Neural cell (in vitro differentiated cells): ENCODE results near the gene HARS1. TPM values are rescaled to one million over a fixed set of nuclear protein-coding genes. Genes with fewer than 3 reads are reported as not detected.

ENCODE experiments used
- H2AFZ ChIP-seq: fragments of 200-600, 300-800 bp; sonication (generic), shearing (Covaris generic); 2 replicates; pipeline ENCODE4 v1.6.0; 2014; ENCODE audit warnings: low read depth, mild to moderate bottlenecking, antibody characterized with exemption, low read length, moderate library complexity
- H3F3A ChIP-seq: fragments of 200-600 bp; shearing (Covaris generic); 2 replicates; pipeline ENCODE4 v1.6.1; 2016; ENCODE audit warnings: mild to moderate bottlenecking, moderate library complexity, mixed read lengths, antibody characterized with exemption, low read length; ENCODE audit not compliant: insufficient read depth, poor library complexity, severe bottlenecking
- H3K27ac ChIP-seq: fragments of 200-600, 300-800 bp; sonication (generic), shearing (Covaris generic); 2 replicates; pipeline ENCODE4 v1.5.1; 2014; ENCODE audit warnings: mild to moderate bottlenecking, low read length, moderate library complexity
- H3K27me3 ChIP-seq: fragments of 300-800, 200-600 bp; sonication (generic), shearing (Covaris generic); 2 replicates; pipeline ENCODE4 v1.6.0; 2014; ENCODE audit warnings: mild to moderate bottlenecking, low read depth, low read length, moderate library complexity; ENCODE audit not compliant: insufficient read depth
- H3K36me3 ChIP-seq: fragments of 300-800, 200-600 bp; sonication (generic), shearing (Covaris generic); 2 replicates; pipeline ENCODE4 v1.5.1; 2014; ENCODE audit warnings: mild to moderate bottlenecking, antibody characterized with exemption, low read length, moderate library complexity; ENCODE audit not compliant: insufficient read depth
- H3K4me2 ChIP-seq: fragments of 300-800, 200-600 bp; sonication (generic), shearing (Covaris generic); 2 replicates; pipeline ENCODE4 v1.6.0; 2014; ENCODE audit warnings: mild to moderate bottlenecking, low read length
- H3K4me3 ChIP-seq: fragments of 300-800, 200-600 bp; sonication (generic), shearing (Covaris generic); 2 replicates; pipeline ENCODE4 v1.5.1; 2014; ENCODE audit warnings: mild to moderate bottlenecking, low read length, moderate library complexity
- H3K79me2 ChIP-seq: fragments of 200-600 bp; shearing (Covaris generic); replicated peaks from 2 replicates; pipeline ENCODE4 v1.6.0; 2014; ENCODE audit warnings: mild to moderate bottlenecking, low read length, moderate library complexity; ENCODE audit not compliant: insufficient read depth
- H3K9ac ChIP-seq: fragments of 300-800, 200-600 bp; sonication (generic), shearing (Covaris generic); 2 replicates; pipeline ENCODE4 v1.6.1; 2016; ENCODE audit warnings: mild to moderate bottlenecking, low read length, mixed read lengths
- H3K9me2 ChIP-seq: fragments of 200-600 bp; shearing (Covaris generic); 2 replicates; pipeline ENCODE4 v1.6.1; 2016; ENCODE audit warnings: mild to moderate bottlenecking, low read length, mixed read lengths; ENCODE audit not compliant: insufficient read depth
- H3K9me3 ChIP-seq: fragments of 200-600, 300-800 bp; sonication (generic), shearing (Covaris generic); 2 replicates; pipeline ENCODE4 v1.6.1; 2016; ENCODE audit warnings: mild to moderate bottlenecking, mixed run types, low read length, moderate library complexity, mixed read lengths
- H4K20me1 ChIP-seq: fragments of 200-600 bp; shearing (Covaris generic); 2 replicates; pipeline ENCODE4 v1.6.1; 2016; ENCODE audit warnings: mild to moderate bottlenecking, mixed run types; ENCODE audit not compliant: insufficient read depth
- CTCF ChIP-seq: fragments of 450-650 bp; IDR thresholded peaks from 2 replicates; pipeline ENCODE4 v1.5.1; 2014; ENCODE audit warnings: antibody characterized with exemption, mild to moderate bottlenecking, moderate library complexity; ENCODE audit not compliant: poor library complexity, severe bottlenecking
- EP300 ChIP-seq: fragments of 450-650 bp; conservative IDR thresholded peaks from 2 replicates; pipeline ENCODE4 v1.6.1; 2014; ENCODE audit warnings: antibody characterized with exemption, mild to moderate bottlenecking, moderate library complexity; ENCODE audit not compliant: poor library complexity, severe bottlenecking
- EZH2 ChIP-seq: fragments of 200-600, 300-800 bp; shearing (Covaris generic), sonication (generic); IDR thresholded peaks from 2 replicates; pipeline ENCODE4 v1.6.1; 2014; ENCODE audit warnings: antibody characterized with exemption, low read length, borderline replicate concordance, mild to moderate bottlenecking; ENCODE audit not compliant: insufficient read depth, poor library complexity, severe bottlenecking
- MXI1 ChIP-seq: fragments of 450-650 bp; conservative IDR thresholded peaks from 2 replicates; pipeline ENCODE4 v1.6.1; 2014; ENCODE audit warnings: antibody characterized with exemption, mild to moderate bottlenecking; ENCODE audit not compliant: poor library complexity, severe bottlenecking
- POLR2AphosphoS5 ChIP-seq: IDR thresholded peaks from 2 replicates; pipeline ENCODE4 v1.6.1; 2012
- RAD21 ChIP-seq: fragments of 450-650 bp; conservative IDR thresholded peaks from 2 replicates; pipeline ENCODE4 v1.6.1; 2014; ENCODE audit warnings: antibody characterized with exemption, mild to moderate bottlenecking, moderate library complexity
- SMC3 ChIP-seq: fragments of 450-650 bp; conservative IDR thresholded peaks from 2 replicates; pipeline ENCODE4 v1.6.1; 2014; ENCODE audit warnings: antibody characterized with exemption, mild to moderate bottlenecking, moderate library complexity; ENCODE audit not compliant: poor library complexity
- TAF1 ChIP-seq: IDR thresholded peaks from 2 replicates; pipeline ENCODE4 v1.6.1; 2012; ENCODE audit warnings: low read depth
- polyA plus RNA-seq: library from polyadenylated mRNA; depleted of rRNA; stranded (reverse); fragments of >200 nt; gene quantifications from 2 replicates; pipeline ENCODE4 v1.2.3, GENCODE V29; 2014
- TF ChIP-seq, protein P1 (sequence below): IDR thresholded peaks from 2 replicates; pipeline ENCODE4 v1.6.1; 2012; ENCODE audit warnings: borderline replicate concordance

HARS1 gene
- polyA plus RNA-seq, 1 donor from 2014 or later, result 80.2 TPM

GRCh38 chr5:140632366-140633020 lies 58.7 kb downstream of the HARS1 start:
- Histone ChIP-seq H3F3A (no peaks in the 10 kb centered on the region), H3K4me2 (no peak overlapping the region), H3K9me3 (no peaks in the 10 kb centered on the region), H3K27ac (no peak overlapping the region), H3K9ac (no peak overlapping the region), H3K79me2 (no peaks in the 10 kb centered on the region), H3K27me3 (no peaks in the 10 kb centered on the region), H3K36me3 (no peaks in the 10 kb centered on the region), H3K4me3 (no peak overlapping the region), H2AFZ (no peak overlapping the region), H3K9me2 (no peaks in the 10 kb centered on the region), H4K20me1 (no peaks in the 10 kb centered on the region)
- TF ChIP-seq CTCF, result no peak
- TF ChIP-seq EZH2, result no peak
- TF ChIP-seq MXI1, result no peak
- no peak for TF ChIP-seq EP300
- TF ChIP-seq TAF1, result no peak

- Histone ChIP-seq H3K36me3 (no peaks in the 10 kb centered on the region), H3K9ac (no peak overlapping the region), H3K27me3 (no peaks in the 10 kb centered on the region), H3K9me2 (no peaks in the 10 kb centered on the region), H3K9me3 (no peaks in the 10 kb centered on the region), H3F3A (no peaks in the 10 kb centered on the region), H3K4me2 (no peak overlapping the region), H3K27ac (no peak overlapping the region), H4K20me1 (no peaks in the 10 kb centered on the region), H3K79me2 (no peaks in the 10 kb centered on the region), H2AFZ (no peak overlapping the region), H3K4me3 (no peak overlapping the region)
- TF ChIP-seq, protein P1, sequence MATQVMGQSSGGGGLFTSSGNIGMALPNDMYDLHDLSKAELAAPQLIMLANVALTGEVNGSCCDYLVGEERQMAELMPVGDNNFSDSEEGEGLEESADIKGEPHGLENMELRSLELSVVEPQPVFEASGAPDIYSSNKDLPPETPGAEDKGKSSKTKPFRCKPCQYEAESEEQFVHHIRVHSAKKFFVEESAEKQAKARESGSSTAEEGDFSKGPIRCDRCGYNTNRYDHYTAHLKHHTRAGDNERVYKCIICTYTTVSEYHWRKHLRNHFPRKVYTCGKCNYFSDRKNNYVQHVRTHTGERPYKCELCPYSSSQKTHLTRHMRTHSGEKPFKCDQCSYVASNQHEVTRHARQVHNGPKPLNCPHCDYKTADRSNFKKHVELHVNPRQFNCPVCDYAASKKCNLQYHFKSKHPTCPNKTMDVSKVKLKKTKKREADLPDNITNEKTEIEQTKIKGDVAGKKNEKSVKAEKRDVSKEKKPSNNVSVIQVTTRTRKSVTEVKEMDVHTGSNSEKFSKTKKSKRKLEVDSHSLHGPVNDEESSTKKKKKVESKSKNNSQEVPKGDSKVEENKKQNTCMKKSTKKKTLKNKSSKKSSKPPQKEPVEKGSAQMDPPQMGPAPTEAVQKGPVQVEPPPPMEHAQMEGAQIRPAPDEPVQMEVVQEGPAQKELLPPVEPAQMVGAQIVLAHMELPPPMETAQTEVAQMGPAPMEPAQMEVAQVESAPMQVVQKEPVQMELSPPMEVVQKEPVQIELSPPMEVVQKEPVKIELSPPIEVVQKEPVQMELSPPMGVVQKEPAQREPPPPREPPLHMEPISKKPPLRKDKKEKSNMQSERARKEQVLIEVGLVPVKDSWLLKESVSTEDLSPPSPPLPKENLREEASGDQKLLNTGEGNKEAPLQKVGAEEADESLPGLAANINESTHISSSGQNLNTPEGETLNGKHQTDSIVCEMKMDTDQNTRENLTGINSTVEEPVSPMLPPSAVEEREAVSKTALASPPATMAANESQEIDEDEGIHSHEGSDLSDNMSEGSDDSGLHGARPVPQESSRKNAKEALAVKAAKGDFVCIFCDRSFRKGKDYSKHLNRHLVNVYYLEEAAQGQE, result no peak
- TF ChIP-seq MXI1 (no peak), TAF1 (no peak), POLR2AphosphoS5 (no peak)
These were observed 59.3 kb downstream of the HARS1 start for GRCh38 chr5:140631831-140632365.

GRCh38 chr5:140631036-140631417 lies 60.1 kb downstream of the HARS1 start:
- Histone ChIP-seq H3K9me2 (no peaks in the 10 kb centered on the region), H3K79me2 (no peaks in the 10 kb centered on the region), H3K27me3 (no peaks in the 10 kb centered on the region), H4K20me1 (no peaks in the 10 kb centered on the region), H3K4me2 (no peak overlapping the region), H3F3A (no peaks in the 10 kb centered on the region), H3K9me3 (no peaks in the 10 kb centered on the region), H3K36me3 (no peaks in the 10 kb centered on the region), H3K4me3 (no peak overlapping the region), H3K9ac (no peak overlapping the region), H3K27ac (no peak overlapping the region), H2AFZ (no peak overlapping the region)
- TF ChIP-seq CTCF (no peak), RAD21 (no peak), EZH2 (no peak), SMC3 (no peak), MXI1 (no peak), EP300 (no peak), POLR2AphosphoS5 (no peak), TAF1 (no peak)
- TF ChIP-seq, protein P1, result no peak
